Immature natural killer cell (primary cell): Measurements from ENCODE around the gene CCBE1. TPM values are rescaled to one million over a fixed set of nuclear protein-coding genes. Genes with fewer than 3 reads are reported as not detected.
"Not testable (repeated sequence)": the region's sequence is repeated elsewhere in the genome, so short reads cannot be mapped to it uniquely, and the experiment has no call there.

Source experiments
- DNase-seq, 3 donors: peaks; one replicate each; pipeline ENCODE4 v3.0.0; 2022; ENCODE audit warnings: mixed read lengths in 1 of 3
- H3K27ac Mint-ChIP-seq, 6 donors: one replicate each; pipeline ENCODE4 v1.8.0; 2020; ENCODE audit warnings: mixed read lengths in 6 of 6, mild to moderate bottlenecking in 5 of 6, inconsistent platforms in 4 of 6, moderate library complexity in 3 of 6
- H3K27me3 Mint-ChIP-seq, 3 donors: one replicate each; pipeline ENCODE4 v1.8.0; 2020 to 2021; ENCODE audit warnings: low read depth in 3 of 3, mild to moderate bottlenecking in 3 of 3, mixed read lengths in 3 of 3, moderate library complexity in 3 of 3, inconsistent platforms in 1 of 3
- H3K36me3 Mint-ChIP-seq, 3 donors: one replicate each; pipeline ENCODE4 v1.8.0; 2020; ENCODE audit warnings: mixed read lengths in 3 of 3, inconsistent platforms in 2 of 3, mild to moderate bottlenecking in 2 of 3
- H3K4me1 Mint-ChIP-seq, 2 donors: one replicate each; pipeline ENCODE4 v1.8.0; 2020; ENCODE audit warnings: inconsistent platforms in 2 of 2, mild to moderate bottlenecking in 2 of 2, mixed read lengths in 2 of 2, moderate library complexity in 1 of 2
- H3K4me3 Mint-ChIP-seq, 5 donors: one replicate each; pipeline ENCODE4 v1.8.0; 2020; ENCODE audit warnings: mild to moderate bottlenecking in 5 of 5, mixed read lengths in 5 of 5, inconsistent platforms in 3 of 5, moderate library complexity in 3 of 5
- H3K9me3 Mint-ChIP-seq, 6 donors: one replicate each; pipeline ENCODE4 v1.8.0; 2020; ENCODE audit warnings: mild to moderate bottlenecking in 6 of 6, mixed read lengths in 6 of 6, inconsistent platforms in 4 of 6, moderate library complexity in 3 of 6
- polyA plus RNA-seq, 3 donors: library from polyadenylated mRNA; unstranded; fragments of 300-500 nt; fragmentation: Illumina TruSeq; gene quantifications; one replicate each; pipeline ENCODE4 v1.2.3, GENCODE V29; 2021

Gene CCBE1
- polyA plus RNA-seq, 3 donors from 2014 or later = 0.03 to 0.25 TPM; not detected in 1

DNA sequence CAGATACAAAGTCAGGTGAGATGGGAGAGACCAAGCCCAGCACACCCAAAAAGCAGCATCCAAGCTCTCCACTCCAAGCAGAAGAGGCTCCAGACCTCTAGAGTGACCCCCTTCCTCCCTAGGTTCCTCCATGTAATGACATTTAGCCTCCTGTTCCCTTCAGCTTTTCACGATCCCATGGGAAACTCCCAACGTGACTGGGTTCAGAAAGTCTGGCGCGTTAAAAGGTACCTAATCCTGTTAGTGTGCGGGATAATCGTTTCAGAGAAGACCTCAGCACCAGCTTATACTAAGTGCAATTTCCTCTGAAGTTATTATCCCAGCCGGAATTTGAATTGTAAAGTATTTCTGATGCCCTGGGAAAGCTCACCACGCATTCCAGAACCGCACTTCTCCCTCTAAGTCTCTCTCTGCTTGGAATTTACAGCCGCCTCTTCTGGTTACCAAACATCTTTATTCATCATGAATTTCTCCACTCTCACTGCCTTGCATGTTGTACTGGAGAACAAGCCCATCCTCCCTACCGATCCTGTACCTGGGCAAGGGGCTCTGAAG, 46.9 kb downstream of the CCBE1 start:
- Mint-ChIP-seq H3K27me3 (peaks cover 0 to 6% (median 2%) of the 10 kb centered on the region in 3 donors), H3K9me3 (peaks cover 0 to 2% (median under 1%) of the 10 kb centered on the region in 6 donors), H3K36me3 (no peaks in the 10 kb centered on the region), H3K27ac (no peak overlapping the region), H3K4me3 (no peak overlapping the region), H3K4me1 (no peaks in the 10 kb centered on the region)
- DNase-seq = no peak

GRCh38 chr18:59649591-59649990, 47.6 kb downstream of the CCBE1 start:
- peaks cover 0 to 2% (median under 1%) of the 10 kb centered on the region in 6 donors for H3K9me3 Mint-ChIP-seq
- H3K4me1 Mint-ChIP-seq = no peaks in the 10 kb centered on the region
- H3K36me3 Mint-ChIP-seq = no peaks in the 10 kb centered on the region
- no peak overlapping the region for H3K27ac Mint-ChIP-seq
- no peak overlapping the region for H3K4me3 Mint-ChIP-seq
- H3K27me3 Mint-ChIP-seq = peaks cover 0 to 6% (median 2%) of the 10 kb centered on the region in 3 donors
- no peak for DNase-seq

DNA sequence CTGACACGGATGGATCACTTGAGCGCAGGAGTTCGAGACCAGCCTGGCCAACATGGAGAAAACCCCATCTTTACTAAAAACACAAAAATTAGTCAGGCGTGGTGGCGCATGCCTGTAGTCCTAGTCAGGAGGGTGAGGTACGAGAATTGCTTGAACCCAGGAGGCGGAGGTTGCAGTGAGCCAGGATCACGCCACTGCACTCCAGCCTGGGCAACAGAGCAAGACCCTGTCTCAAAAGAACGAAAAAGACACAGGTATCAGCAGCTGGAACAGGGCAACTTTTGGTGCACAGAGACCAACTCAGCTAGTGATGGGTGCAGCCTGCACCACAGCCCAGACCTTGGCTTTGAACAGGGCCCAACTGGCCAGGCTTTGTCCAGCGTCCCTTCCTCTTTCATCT, 48.8 kb downstream of the CCBE1 start:
- H3K27me3 Mint-ChIP-seq, H3K36me3 Mint-ChIP-seq, H3K4me3 Mint-ChIP-seq, H3K27ac Mint-ChIP-seq, DNase-seq, H3K4me1 Mint-ChIP-seq, H3K9me3 Mint-ChIP-seq: not testable (repeated sequence)

GRCh38 chr18:59646963-59647307, 50.3 kb downstream of the CCBE1 start:
- no peak overlapping the region for H3K4me3 Mint-ChIP-seq
- peaks cover 0 to 3% (median 0%) of the 10 kb centered on the region in 3 donors for H3K27me3 Mint-ChIP-seq
- H3K9me3 Mint-ChIP-seq = peaks cover 0 to 2% (median under 1%) of the 10 kb centered on the region in 6 donors
- no peak overlapping the region for H3K27ac Mint-ChIP-seq
- no peaks in the 10 kb centered on the region for H3K36me3 Mint-ChIP-seq
- no peaks in the 10 kb centered on the region for H3K4me1 Mint-ChIP-seq
- no peak for DNase-seq

DNA sequence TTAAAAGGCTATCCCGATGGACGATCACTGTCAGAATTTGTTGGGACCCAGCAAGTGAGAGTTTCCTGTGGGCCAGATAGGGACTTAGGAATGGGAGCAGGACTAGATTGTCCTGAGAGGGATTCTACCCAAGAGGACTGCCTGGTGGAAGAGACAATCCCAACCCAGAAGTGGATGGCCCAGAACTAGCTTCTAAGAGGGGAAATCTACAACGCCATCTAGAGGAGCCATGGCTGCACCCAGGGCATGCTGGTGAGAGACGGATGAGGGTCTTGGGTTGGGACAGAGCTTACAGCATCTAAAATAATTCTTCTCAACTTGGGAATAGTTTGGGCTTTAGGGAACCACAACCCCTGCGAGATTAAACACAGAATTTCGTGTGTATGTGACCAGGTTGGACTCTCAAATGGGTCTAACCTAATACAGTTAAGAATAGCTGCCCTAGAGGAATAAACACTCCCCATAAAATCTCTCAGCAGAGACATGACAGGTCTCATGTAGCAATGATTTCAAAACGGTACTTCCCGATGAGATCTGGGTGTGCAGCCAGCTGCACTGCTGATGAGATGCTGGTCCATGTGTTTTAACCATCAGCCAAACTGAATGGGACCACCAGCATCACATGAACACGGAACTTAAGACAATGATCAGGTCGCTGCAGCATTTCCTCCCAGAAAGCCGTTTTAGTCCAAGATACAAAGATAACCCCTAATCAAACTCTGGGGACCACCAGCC, 50.8 kb downstream of the CCBE1 start:
- peaks cover 0 to 3% (median 2%) of the 10 kb centered on the region in 3 donors for H3K27me3 Mint-ChIP-seq
- H3K27ac Mint-ChIP-seq = no peak overlapping the region
- no peaks in the 10 kb centered on the region for H3K36me3 Mint-ChIP-seq
- H3K9me3 Mint-ChIP-seq = peaks cover 0 to 2% (median under 1%) of the 10 kb centered on the region in 6 donors
- H3K4me3 Mint-ChIP-seq = no peak overlapping the region
- no peak for DNase-seq
- no peaks in the 10 kb centered on the region for H3K4me1 Mint-ChIP-seq

GRCh38 chr18:59643740-59644139, 53.5 kb downstream of the CCBE1 start:
- Mint-ChIP-seq H3K4me1 (no peaks in the 10 kb centered on the region), H3K27ac (no peak overlapping the region), H3K36me3 (no peaks in the 10 kb centered on the region), H3K27me3 (peaks cover 0 to 3% (median 0%) of the 10 kb centered on the region in 3 donors), H3K4me3 (no peak overlapping the region), H3K9me3 (peaks cover 0 to 2% (median 0%) of the 10 kb centered on the region in 6 donors)
- no peak for DNase-seq

- DNase-seq = no peak
- H3K27me3 Mint-ChIP-seq = peaks cover 0 to 3% (median 0%) of the 10 kb centered on the region in 3 donors
- no peak overlapping the region for H3K4me3 Mint-ChIP-seq
- no peak overlapping the region for H3K27ac Mint-ChIP-seq
- H3K9me3 Mint-ChIP-seq = peaks cover 0 to 1% (median 0%) of the 10 kb centered on the region in 6 donors
- no peaks in the 10 kb centered on the region for H3K4me1 Mint-ChIP-seq
- H3K36me3 Mint-ChIP-seq = no peaks in the 10 kb centered on the region
These were observed 56.5 kb downstream of the CCBE1 start for GRCh38 chr18:59640721-59641120.

DNA sequence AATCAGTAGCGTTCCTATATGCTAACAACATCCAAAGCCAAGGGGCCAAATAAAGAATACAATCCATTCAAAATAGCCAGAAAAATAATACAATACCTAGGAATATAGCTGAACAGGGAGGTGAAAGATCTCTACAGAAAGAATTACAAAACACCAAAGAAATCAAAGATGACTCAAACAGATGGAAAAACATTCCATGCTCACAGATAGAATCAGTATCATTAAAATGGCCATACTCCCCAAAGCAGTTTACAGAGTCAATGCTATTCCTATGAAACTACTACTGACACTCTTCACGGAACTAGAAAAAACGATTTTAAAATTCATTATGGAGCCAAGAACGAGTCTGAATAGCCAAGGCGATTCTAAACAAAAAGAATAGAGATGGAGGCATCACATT, 57.4 kb downstream of the CCBE1 start:
- Mint-ChIP-seq H3K27me3 (peaks cover 0 to 3% (median 0%) of the 10 kb centered on the region in 3 donors), H3K27ac (no peak overlapping the region), H3K4me1 (no peaks in the 10 kb centered on the region), H3K9me3 (peaks cover 0 to 1% (median 0%) of the 10 kb centered on the region in 6 donors), H3K4me3 (no peak overlapping the region), H3K36me3 (no peaks in the 10 kb centered on the region)
- DNase-seq = no peak

GRCh38 chr18:59639136-59639535, 58.1 kb downstream of the CCBE1 start:
- H3K36me3 Mint-ChIP-seq = no peaks in the 10 kb centered on the region
- no peak overlapping the region for H3K27ac Mint-ChIP-seq
- no peak for DNase-seq
- H3K9me3 Mint-ChIP-seq = peaks cover 0 to 1% (median 0%) of the 10 kb centered on the region in 6 donors
- no peak overlapping the region for H3K4me3 Mint-ChIP-seq
- H3K27me3 Mint-ChIP-seq = peaks cover 0 to 3% (median 0%) of the 10 kb centered on the region in 3 donors
- no peaks in the 10 kb centered on the region for H3K4me1 Mint-ChIP-seq

DNA sequence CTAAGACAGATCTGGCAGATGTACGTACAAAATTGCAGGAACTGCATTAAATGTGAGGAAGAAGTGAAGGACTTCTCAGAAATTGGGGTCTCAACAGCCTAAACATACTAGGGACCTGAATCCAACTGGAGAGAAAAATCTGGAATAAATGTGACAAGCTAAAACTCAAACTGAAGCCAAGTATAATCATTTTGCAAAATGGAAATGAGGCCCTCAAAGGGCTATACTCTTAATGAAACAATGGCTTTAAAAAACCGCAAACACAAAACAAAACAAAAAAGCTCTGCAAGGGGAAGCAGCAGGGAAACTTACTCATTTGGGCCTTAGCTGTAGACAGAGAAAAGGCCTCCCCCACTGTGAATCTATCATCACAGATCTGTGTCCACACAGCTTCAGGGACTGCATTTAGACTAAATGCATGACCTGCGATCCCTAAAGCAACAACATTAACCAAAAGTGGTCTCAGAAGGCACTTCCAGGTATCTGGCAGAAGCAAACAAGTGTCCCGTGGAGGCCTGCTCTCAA, 63.2 kb downstream of the CCBE1 start:
- Mint-ChIP-seq H3K9me3 (peaks cover 0 to 14% (median 6%) of the 10 kb centered on the region in 6 donors), H3K36me3 (no peaks in the 10 kb centered on the region), H3K4me1 (no peaks in the 10 kb centered on the region), H3K27me3 (peaks cover 0 to 2% (median 0%) of the 10 kb centered on the region in 3 donors), H3K4me3 (no peak overlapping the region), H3K27ac (no peak overlapping the region)
- no peak for DNase-seq

DNA sequence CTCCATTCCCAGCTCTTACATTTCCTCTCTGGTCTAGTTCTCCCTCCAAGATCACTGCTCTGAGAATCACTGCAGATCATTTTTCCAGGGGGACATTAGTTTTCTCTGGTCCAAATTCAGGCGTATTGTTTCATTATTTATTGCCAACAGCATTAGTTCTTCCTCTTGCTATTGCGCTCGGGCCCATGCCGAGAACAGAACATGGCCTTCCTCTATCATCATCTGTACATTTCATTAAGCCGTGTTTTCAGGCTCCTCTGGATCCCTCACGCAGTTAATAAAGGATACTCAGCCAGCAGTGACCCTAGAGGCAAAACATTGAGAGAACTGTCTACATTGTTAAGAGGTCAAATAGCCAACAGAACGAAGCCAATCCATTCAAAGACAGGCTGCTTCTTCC, 63.9 kb downstream of the CCBE1 start:
- no peaks in the 10 kb centered on the region for H3K36me3 Mint-ChIP-seq
- peaks cover 0 to 2% (median 0%) of the 10 kb centered on the region in 3 donors for H3K27me3 Mint-ChIP-seq
- peaks cover 0 to 14% (median 6%) of the 10 kb centered on the region in 6 donors for H3K9me3 Mint-ChIP-seq

DNA sequence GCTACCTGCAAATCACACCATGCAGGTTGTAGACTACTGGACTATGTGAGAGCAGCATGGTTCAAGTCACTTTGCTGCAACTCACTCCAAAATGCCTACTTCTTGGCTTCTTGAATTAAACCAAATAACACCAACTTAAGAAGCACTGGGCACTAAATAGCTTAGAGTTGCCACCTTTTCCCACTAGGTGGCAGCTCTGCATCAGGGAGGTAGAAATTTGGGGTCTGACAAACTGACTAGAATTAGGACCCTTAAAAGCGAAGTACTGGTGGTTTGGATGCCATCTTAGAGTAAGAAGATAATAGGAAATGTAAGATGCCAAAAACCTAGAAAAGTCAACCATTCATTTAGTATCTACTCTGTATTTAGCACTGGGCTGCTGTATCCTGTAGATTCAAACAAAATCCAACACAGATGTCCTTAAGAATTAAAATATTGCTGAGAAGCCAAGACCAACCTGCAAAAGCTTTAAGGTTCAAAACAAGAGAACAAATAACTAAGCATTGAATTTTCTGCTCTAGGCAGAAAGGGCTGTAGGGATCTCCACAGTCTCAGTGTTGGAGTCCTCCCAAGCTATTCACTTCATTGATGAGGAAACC, 65.5 kb downstream of the CCBE1 start:
- no peak for DNase-seq
- H3K36me3 Mint-ChIP-seq = no peaks in the 10 kb centered on the region
- H3K27me3 Mint-ChIP-seq = peaks cover 0 to 2% (median 0%) of the 10 kb centered on the region in 3 donors
- H3K9me3 Mint-ChIP-seq = peaks cover 0 to 16% (median 6%) of the 10 kb centered on the region in 6 donors
- H3K4me1 Mint-ChIP-seq = no peaks in the 10 kb centered on the region
- H3K27ac Mint-ChIP-seq = no peak overlapping the region
- no peak overlapping the region for H3K4me3 Mint-ChIP-seq

More for the DNA sequence above, 63.9 kb downstream of the CCBE1 start:
- Mint-ChIP-seq H3K4me1 (no peaks in the 10 kb centered on the region), H3K4me3 (no peak overlapping the region), H3K27ac (no peak overlapping the region)
- no peak for DNase-seq

DNA sequence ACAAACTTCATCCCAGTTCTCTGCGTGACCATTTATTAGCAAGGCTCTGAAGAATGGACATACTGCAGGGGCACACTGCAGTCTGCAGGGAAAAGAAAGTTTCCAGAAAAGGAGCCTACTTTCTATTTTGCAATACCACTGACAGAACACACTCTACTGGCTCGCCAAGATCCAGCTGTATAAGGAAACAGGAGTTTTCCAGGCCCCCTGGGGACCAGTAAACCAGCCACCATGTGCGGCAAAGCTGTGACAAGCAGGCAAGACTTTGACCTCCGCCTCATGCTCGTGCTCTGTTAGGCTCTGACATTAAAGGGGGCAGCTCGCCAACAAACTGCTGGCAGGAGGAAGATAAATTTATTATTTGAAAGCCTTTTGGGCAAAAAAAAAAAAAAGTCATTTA, 67.3 kb downstream of the CCBE1 start:
- Mint-ChIP-seq H3K4me1 (no peaks in the 10 kb centered on the region), H3K9me3 (peaks cover 0 to 16% (median 6%) of the 10 kb centered on the region in 6 donors), H3K36me3 (no peaks in the 10 kb centered on the region), H3K4me3 (no peak overlapping the region), H3K27ac (no peak overlapping the region), H3K27me3 (peaks cover 0 to 2% (median 0%) of the 10 kb centered on the region in 3 donors)
- DNase-seq = no peak

DNA sequence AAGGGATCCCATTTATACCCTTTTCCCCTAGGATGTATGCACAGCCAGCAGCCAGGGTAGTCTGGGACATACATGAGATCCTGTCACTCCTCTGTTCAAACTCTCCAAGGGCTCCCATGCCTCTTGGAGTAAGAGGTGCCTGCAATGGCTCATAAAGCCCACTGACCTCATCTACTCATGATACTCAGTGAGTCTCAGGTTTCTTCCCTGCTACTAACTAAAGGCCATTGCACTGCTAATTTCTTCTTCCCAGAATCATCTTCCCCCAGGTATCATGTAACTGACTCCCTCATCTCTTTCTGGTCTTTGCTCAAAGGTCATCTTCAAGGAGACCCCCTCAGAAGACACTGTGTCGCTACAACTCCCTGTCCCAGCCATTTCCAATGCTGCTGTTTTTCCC, 68.2 kb downstream of the CCBE1 start:
- DNase-seq = no peak
- Mint-ChIP-seq H3K36me3 (no peaks in the 10 kb centered on the region), H3K4me3 (no peak overlapping the region), H3K9me3 (peaks cover 0 to 16% (median 6%) of the 10 kb centered on the region in 6 donors), H3K27me3 (peaks cover 0 to 2% (median 0%) of the 10 kb centered on the region in 3 donors), H3K27ac (no peak overlapping the region), H3K4me1 (no peaks in the 10 kb centered on the region)
